Kidney epithelial cell (primary cell): ENCODE data around the gene CXCL12. TPM values are rescaled to one million over a fixed set of nuclear protein-coding genes. Genes with fewer than 3 reads are reported as not detected.

Source experiments
- DNase-seq: peaks from one replicate; pipeline ENCODE4 v3.0.0-alpha.2; 2010; ENCODE audit warnings: low read depth
- H3K27me3 ChIP-seq: 2 replicates; pipeline ENCODE4 v1.6.0; 2011; ENCODE audit warnings: low read length; ENCODE audit not compliant: control insufficient read depth, insufficient read depth
- H3K36me3 ChIP-seq: 2 replicates; pipeline ENCODE4 v1.5.1; 2011; ENCODE audit warnings: low read length; ENCODE audit not compliant: control insufficient read depth, insufficient read depth
- H3K4me3 ChIP-seq: 2 replicates; pipeline ENCODE4 v1.5.1; 2011; ENCODE audit warnings: low read depth, mild to moderate bottlenecking, control low read depth, low read length
- CTCF ChIP-seq: IDR thresholded peaks from 2 replicates; pipeline ENCODE4 v1.5.1; 2011; ENCODE audit warnings: mild to moderate bottlenecking, moderate library complexity, low read length, control low read depth, inconsistent platforms; ENCODE audit not compliant: insufficient read depth, poor library complexity, severe bottlenecking
- total RNA-seq: library from RNA; depleted of rRNA; stranded (reverse); fragments of >200 nt; gene quantifications from 2 replicates; pipeline ENCODE4 v1.2.3, GENCODE V29; 2015

Gene CXCL12
- total RNA-seq, 1 donor from 2014 or later, result 13.5 TPM

- DNase-seq, result no peak
- Histone ChIP-seq H3K4me3 (no peak overlapping the region), H3K27me3 (no peaks in the 10 kb centered on the region), H3K36me3 (no peaks in the 10 kb centered on the region)
- TF ChIP-seq CTCF, result no peak
Observed at GRCh38 chr10:44330431-44330830, 54.5 kb downstream of the CXCL12 start.

GRCh38 chr10:44327461-44327860, 57.4 kb downstream of the CXCL12 start:
- no peak overlapping the region for H3K4me3 ChIP-seq
- no peak for TF ChIP-seq CTCF
- DNase-seq, result no peak
- H3K27me3 ChIP-seq, result no peaks in the 10 kb centered on the region
- H3K36me3 ChIP-seq, result no peaks in the 10 kb centered on the region
